CD4-positive, alpha-beta T cell treated with Interleukin-6 at 100 ng/mL for 8 hours (primary cell): Measurements from ENCODE around the gene TMEM184A.
A peak's percentile ranks its signal among the peaks of the same experiment; 100 is the strongest.

ENCODE experiments used
- DNase-seq: peaks from one replicate; pipeline ENCODE4 v3.0.0-alpha.2; 2020; ENCODE audit warnings: mixed read lengths, low spot score

The TMEM184A gene

GRCh38 chr7:1555813-1556543 is at the start of gene TMEM184A:
TMEM184A (minus strand) TSS chr7:1556205; CDS start chr7:1555484, 721 bp downstream.
- DNase-seq: peak; percentile 49

DNA sequence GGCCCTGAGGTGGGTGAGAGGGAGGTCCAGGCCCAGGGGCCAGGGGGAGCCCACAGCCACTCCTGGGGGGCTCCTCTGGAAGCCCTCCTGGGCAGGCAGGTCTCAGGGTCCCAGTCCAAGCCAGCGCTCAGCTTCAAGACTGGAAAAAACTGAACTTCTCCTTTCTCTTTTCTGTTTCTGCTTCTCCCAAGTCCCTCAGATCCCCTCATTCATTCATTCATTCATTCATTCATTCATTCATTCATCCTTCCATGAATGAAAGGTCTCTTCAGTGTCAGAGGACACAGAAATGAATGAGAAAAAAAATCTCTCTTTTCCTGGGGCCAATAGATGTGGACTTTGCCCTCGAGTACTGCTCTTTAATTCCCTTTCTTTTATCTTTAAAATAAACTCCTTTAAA is 48.4 kb upstream of the TMEM184A start:
- no peak for DNase-seq

DNA sequence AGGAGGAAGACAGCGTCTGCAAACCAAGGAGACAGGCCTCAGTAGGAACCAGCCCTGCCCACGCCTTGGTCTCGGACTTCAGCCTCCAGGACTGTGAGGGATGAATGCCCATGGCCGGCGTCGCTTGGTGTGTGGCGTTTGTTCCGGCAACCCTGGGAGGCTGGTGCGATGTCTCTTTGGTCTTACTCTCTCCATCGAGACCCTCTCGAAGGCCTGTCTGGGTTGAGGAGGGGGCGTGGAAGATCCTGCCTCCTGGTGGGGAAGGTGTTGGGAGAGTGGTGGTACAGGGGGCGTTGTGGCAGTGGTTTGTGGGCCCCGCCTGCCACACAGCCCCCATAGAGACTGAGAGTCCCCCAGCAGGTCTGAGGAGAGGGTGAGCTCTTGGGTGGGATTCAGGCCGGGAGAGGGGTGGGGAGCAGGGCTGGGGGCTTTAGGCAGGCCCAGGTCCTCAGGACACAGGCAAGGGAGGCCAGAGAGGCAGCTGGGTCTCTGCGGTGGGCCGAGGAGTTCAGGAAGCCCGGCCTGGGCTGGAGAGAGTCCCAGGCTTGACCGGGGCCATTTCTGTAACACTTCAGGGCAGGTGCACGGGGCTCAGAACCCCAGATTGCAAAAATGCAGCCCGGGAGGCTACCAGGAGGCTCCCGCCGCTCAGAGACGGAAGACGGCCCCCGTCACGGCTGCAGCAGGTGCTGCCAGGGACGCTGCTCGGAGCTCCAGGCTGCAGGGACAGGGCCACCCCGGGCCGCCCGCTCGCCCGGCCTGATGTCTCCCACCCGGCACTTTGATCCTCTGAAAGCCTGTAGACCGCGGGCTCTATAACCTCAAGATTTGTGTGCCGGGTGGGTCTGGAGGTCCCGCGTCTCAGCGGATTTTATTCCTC is 47.6 kb upstream of the TMEM184A start:
- no peak for DNase-seq

GRCh38 chr7:1602386-1602785 is 46.4 kb upstream of the TMEM184A start:
- DNase-seq: no peak

DNA sequence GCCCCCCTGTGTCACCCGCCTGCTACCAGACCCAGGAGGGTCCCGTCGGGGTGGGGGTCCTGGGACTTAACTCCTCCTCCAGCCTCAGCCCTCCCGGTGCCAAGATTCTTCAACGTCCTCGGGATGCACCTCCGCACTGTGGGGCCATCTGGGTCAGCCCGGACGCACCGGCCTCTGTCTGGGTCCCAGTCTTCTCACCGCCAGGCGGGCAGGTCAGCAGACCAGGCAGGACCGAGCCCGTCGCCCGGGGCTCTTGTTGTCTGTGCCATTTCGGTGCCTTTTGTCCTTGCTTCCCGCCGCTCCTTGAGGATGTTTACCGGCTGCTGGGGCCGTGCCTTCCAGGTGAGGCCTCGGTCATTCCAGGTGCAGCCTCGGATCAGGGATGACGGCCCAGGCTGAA is 46.0 kb upstream of the TMEM184A start:
- DNase-seq: no peak

DNA sequence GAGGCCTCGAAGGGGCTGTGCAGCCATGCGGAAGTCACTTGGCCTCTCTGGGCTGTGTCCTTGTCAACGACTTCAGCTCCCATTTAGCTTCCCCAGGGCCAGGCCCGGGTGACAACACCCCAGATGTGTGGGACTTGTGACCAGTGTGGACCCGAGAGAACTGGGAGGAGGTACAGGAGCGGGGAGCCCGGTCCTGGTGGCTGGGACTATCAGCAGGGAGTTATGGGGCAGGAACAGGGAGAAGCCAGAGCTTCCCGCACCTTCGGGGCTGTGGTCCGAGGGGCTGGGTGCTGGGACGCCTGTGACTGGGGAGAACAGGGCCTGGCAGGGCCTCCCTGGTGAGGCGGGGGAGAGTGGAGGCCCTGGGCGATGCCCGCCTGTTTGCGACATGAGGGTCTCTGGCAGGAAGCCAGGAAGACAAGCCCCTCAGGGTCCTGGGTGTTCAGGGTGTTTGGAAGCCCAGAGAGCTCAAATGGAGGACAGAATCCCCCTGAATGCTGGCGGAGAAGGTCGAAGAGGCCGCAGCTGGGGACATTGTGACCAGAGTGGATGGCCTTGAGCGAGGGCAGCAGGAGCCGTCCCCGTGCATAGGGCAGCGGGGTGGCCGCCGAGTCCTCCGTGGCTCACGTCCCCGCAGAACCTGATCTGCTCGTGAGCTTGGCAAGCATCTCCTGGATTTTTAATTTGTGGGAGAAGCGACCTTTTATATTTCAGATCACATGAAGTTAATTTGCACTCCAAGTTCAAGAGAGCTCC is 43.8 kb upstream of the TMEM184A start:
- no peak for DNase-seq

- no peak for DNase-seq
Observed at GRCh38 chr7:1598961-1599639, 43.1 kb upstream of the TMEM184A start.

GRCh38 chr7:1598286-1598685 is 42.3 kb upstream of the TMEM184A start:
- no peak for DNase-seq

- no peak for DNase-seq
Observed at GRCh38 chr7:1597791-1598190, 41.8 kb upstream of the TMEM184A start.

GRCh38 chr7:1597066-1597760 is 41.2 kb upstream of the TMEM184A start:
- no peak for DNase-seq

GRCh38 chr7:1596181-1597043 is 40.4 kb upstream of the TMEM184A start:
- DNase-seq: no peak

- DNase-seq: no peak
Observed at GRCh38 chr7:1595636-1596035, 39.6 kb upstream of the TMEM184A start.

- no peak for DNase-seq
Observed at GRCh38 chr7:1595027-1595426, 39.0 kb upstream of the TMEM184A start.

GRCh38 chr7:1593904-1594421 is 38.0 kb upstream of the TMEM184A start:
- no peak for DNase-seq

DNA sequence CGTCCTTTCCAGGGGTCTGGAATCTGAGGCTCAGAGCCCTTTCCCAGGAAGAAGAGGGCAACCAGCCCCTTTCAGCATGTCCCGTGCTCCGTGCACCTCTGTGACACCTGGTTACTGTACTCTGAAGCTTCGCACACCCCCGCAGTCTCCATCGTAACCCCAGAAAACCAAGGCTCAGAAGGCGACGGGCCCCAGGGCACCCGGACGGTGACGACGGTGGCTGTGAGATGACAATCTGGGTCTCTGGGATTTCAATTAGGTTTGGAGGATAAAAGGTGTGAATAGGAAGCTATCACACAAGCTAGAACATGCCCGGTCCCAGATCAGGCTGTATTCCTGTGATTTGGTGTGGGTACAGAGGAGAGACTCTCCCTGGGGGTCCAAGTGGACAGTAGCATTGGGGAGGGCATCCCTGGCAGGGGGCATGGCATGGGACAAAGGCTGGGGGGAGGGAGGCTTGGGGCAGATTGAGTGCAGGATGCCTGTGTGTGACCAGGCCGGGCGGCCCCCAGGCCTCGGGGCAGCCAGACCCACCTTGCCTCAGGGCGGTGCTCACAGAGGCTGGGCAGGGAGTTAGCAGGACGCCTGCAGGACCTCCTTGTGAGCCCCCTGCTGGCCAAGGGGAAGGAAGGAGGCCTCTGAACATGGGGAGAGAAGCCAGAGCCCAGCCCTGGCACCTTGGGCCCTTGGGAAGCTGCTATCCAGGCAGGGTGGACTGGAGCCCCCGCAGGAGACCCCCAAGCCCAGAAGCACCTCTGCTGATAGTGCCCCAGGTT is 37.3 kb upstream of the TMEM184A start:
- no peak for DNase-seq

GRCh38 chr7:1592299-1592871 is 36.4 kb upstream of the TMEM184A start:
- no peak for DNase-seq

DNA sequence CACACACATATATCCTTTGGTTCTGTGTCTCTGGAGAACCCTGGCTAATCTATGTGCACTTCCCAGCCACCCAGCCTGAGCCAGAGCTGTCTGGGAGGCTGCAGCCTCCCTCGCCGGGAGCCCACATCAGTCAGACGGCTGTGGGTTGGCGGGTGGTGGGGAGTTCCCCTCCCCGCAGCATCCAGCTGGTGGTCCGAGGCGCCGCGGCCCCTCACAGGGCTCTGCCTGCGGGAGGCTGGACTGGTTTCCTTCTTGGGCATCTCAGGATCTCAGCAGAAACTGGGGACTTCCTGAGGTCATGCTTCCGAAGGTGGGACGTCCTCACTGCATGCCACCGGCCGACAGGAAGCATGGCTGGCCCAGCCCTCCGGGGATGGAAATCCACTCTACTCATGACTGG is 35.9 kb upstream of the TMEM184A start:
- DNase-seq: no peak

DNA sequence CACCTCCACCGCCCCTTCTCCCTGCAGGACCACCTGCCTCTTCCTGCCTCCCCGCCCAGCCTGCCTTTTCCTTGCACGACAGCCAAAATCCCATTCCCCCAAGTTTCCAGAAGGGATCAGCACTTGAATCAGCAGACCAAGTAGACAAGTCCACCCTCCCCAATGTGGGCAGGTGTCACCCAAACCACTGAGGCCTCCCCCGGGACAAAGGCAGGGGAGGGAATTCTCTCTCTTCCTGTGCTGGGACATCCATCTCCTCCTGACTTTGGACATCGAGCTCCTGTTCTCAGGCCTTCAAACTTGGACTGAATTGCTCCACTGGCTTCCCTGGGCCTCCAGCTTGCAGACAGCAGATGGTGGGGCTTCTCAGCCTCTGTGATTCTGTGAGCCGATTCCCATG is 35.4 kb upstream of the TMEM184A start:
- no peak for DNase-seq

- no peak for DNase-seq
Observed at GRCh38 chr7:1590887-1591286, 34.9 kb upstream of the TMEM184A start.
